Caco-2 (cell line): ENCODE measurements around the gene PODXL. TPM values are rescaled to one million over a fixed set of nuclear protein-coding genes. Genes with fewer than 3 reads are reported as not detected.

Source experiments
- BruUV-seq: library from RNA; stranded (reverse); fragments of 400-500 nt; replicated peaks from 2 replicates; lab custom pipeline; 2021; lab: Mats Ljungman, UMichigan
- CTCF ChIA-PET: fragments of 300-600 bp; sonication (Branson Sonifier 250); formaldehyde crosslinking; loops from one replicate; lab custom pipeline; 2022; ENCODE audit warnings: antibody characterized with exemption; lab: Charles Lee
- POLR2A ChIA-PET: fragments of 300-600 bp; sonication (Branson Sonifier 250); formaldehyde crosslinking; loops from one replicate; lab custom pipeline; 2022; ENCODE audit warnings: antibody characterized with exemption; lab: Charles Lee
- DNase-seq, 2 experiments: peaks; one replicate each; pipeline versions ENCODE4 v3.0.0 to v3.0.0-alpha.2; 2020 to 2022
- H3K27me3 ChIP-seq: replicated peaks from 2 replicates; pipeline ENCODE4 v1.6.0; 2011; ENCODE audit warnings: low read length; ENCODE audit not compliant: control insufficient read depth, insufficient read depth
- H3K36me3 ChIP-seq: 2 replicates; pipeline ENCODE4 v1.5.1; 2011; ENCODE audit warnings: low read length; ENCODE audit not compliant: control insufficient read depth, insufficient read depth
- H3K4me1 ChIP-seq: fragments of 250-450 bp; sonication (Bioruptor Pico); 2 replicates; pipeline ENCODE4 v1.5.1; 2020; ENCODE audit warnings: mild to moderate bottlenecking
- H3K4me3 ChIP-seq: 2 replicates; pipeline ENCODE4 v1.5.1; 2011; ENCODE audit warnings: low read depth, mild to moderate bottlenecking, control low read depth, low read length
- H3K9me3 ChIP-seq: fragments of 250-450 bp; sonication (Bioruptor Pico); 2 replicates; pipeline ENCODE4 v1.5.1; 2020; ENCODE audit warnings: mild to moderate bottlenecking, moderate library complexity
- H3K27ac Mint-ChIP-seq: one replicate; pipeline ENCODE4 v1.8.0; 2022; ENCODE audit warnings: mixed read lengths; ENCODE audit not compliant: unreplicated experiment
- H3K27me3 Mint-ChIP-seq: one replicate; pipeline ENCODE4 v1.8.0; 2022; ENCODE audit warnings: mixed read lengths; ENCODE audit not compliant: insufficient read depth, unreplicated experiment
- H3K36me3 Mint-ChIP-seq: one replicate; pipeline ENCODE4 v1.8.0; 2022; ENCODE audit warnings: mild to moderate bottlenecking, mixed read lengths; ENCODE audit not compliant: insufficient read depth, unreplicated experiment
- H3K4me1 Mint-ChIP-seq: one replicate; pipeline ENCODE4 v1.8.0; 2022; ENCODE audit warnings: low read depth, mixed read lengths; ENCODE audit not compliant: unreplicated experiment
- H3K4me3 Mint-ChIP-seq: one replicate; pipeline ENCODE4 v1.8.0; 2022; ENCODE audit warnings: mild to moderate bottlenecking, moderate library complexity, mixed read lengths; ENCODE audit not compliant: unreplicated experiment
- H3K9me3 Mint-ChIP-seq: one replicate; pipeline ENCODE4 v1.8.0; 2022; ENCODE audit warnings: mixed read lengths; ENCODE audit not compliant: unreplicated experiment
- intact Hi-C: fragments of 100-400 bp; cut with micrococcal nuclease; formaldehyde crosslinking; loops from one replicate; pipeline ENCODE4 v1.10.0; 2022; ENCODE audit not compliant: unreplicated experiment
- total RNA-seq: library from RNA; stranded (reverse); gene quantifications from 2 replicates; pipeline ENCODE4 v1.2.3, GENCODE V29; 2022
- TF ChIP-seq, protein P1 (sequence below), 2 experiments: fragments of 200-600 bp in 1 of 2; IDR thresholded peaks; 1 replicate in 1 of 2; 2 replicates in 1 of 2; pipeline versions ENCODE4 v1.5.1 to v1.8.0; 2011 to 2022; ENCODE audit warnings: antibody characterized with exemption in 1 of 2, control low read depth in 1 of 2, inconsistent platforms in 1 of 2, low read depth in 1 of 2, low read length in 1 of 2, mild to moderate bottlenecking in 1 of 2, moderate library complexity in 1 of 2; ENCODE audit not compliant: insufficient read depth in 1 of 2, severe bottlenecking in 1 of 2, unreplicated experiment in 1 of 2

Gene PODXL
- total RNA-seq, 1 experiment from 2014 or later: 278 TPM

DNA sequence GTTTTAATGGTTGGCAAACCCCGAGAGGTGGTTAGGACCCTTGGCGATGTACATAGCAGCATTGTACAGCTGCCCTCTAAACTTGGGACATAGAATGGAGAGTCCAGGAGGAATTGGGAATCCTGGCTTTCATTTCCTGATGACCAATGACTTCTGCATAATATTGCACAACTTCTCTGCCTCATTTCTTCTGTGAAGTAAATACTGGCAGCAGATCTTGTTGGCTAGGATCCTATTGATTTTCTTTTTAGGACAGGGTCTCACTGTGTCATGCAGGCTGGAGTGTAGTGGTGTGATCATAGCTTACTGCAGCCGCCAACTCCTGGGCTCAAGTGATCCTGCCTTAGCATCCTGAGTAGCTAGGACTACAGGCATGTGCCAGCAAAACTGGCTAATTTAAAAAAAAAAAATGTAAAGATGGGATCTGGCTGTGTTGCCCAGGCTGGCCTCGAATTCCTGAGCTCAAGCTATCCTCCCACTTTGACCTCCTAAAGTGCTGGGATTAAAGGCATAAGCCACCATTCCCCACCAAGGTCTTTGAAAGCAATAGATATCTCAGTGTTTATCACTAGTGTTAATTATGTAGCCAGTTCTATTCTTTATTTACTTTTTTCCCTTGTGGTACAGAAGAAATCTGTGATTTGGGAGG lies 58.1 kb downstream of the PODXL start:
- CTCF ChIA-PET: no interaction called here
- peaks cover 93% of the 10 kb centered on the region for H3K36me3 Mint-ChIP-seq
- no peak overlapping the region for H3K4me3 ChIP-seq
- H3K4me1 ChIP-seq: no peaks in the 10 kb centered on the region
- intact Hi-C loops: no loop called here
- no peaks in the 10 kb centered on the region for H3K27me3 Mint-ChIP-seq
- no peak overlapping the region for H3K4me3 Mint-ChIP-seq
- H3K9me3 Mint-ChIP-seq: no peaks in the 10 kb centered on the region
- TF ChIP-seq, protein P1, sequence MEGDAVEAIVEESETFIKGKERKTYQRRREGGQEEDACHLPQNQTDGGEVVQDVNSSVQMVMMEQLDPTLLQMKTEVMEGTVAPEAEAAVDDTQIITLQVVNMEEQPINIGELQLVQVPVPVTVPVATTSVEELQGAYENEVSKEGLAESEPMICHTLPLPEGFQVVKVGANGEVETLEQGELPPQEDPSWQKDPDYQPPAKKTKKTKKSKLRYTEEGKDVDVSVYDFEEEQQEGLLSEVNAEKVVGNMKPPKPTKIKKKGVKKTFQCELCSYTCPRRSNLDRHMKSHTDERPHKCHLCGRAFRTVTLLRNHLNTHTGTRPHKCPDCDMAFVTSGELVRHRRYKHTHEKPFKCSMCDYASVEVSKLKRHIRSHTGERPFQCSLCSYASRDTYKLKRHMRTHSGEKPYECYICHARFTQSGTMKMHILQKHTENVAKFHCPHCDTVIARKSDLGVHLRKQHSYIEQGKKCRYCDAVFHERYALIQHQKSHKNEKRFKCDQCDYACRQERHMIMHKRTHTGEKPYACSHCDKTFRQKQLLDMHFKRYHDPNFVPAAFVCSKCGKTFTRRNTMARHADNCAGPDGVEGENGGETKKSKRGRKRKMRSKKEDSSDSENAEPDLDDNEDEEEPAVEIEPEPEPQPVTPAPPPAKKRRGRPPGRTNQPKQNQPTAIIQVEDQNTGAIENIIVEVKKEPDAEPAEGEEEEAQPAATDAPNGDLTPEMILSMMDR (IDR thresholded peaks at IDR 0.05; ENCODE audit: insufficient read depth in 1 of 2, low read depth in 1 of 2, low read length in 1 of 2, severe bottlenecking in 1 of 2, unreplicated experiment in 1 of 2): no peak
- H3K4me1 Mint-ChIP-seq: no peaks in the 10 kb centered on the region
- H3K27me3 ChIP-seq: no peaks in the 10 kb centered on the region
- H3K9me3 ChIP-seq: no peaks in the 10 kb centered on the region
- no TSS peak for BruUV-seq
- DNase-seq: no peak
- H3K27ac Mint-ChIP-seq: no peak overlapping the region
- POLR2A ChIA-PET: no interaction called here
- peaks cover 1% of the 10 kb centered on the region; the same call in 1 of the 2 replicates for H3K36me3 ChIP-seq

DNA sequence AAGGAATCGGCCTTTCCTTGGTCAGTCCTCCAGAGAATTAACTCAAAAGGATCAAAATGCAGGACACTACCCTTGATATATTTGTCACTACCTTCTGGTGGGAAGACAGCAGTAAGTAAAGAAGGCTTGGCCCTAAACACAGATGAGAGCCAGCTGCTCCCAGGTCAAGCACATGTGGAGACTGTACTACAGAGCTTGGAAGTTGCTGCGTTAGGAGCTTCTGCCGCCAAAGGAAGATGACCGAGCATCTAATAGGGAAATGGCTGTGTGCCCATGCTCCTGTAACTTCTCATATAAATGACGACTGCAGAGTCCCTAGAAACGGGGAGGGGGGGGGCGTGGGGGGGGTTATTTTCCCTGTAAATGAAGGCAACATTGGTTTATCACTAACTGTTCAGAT lies 59.0 kb downstream of the PODXL start:
- H3K9me3 ChIP-seq: no peaks in the 10 kb centered on the region
- no peaks in the 10 kb centered on the region for H3K9me3 Mint-ChIP-seq
- H3K27me3 ChIP-seq: no peaks in the 10 kb centered on the region
- DNase-seq: no peak
- BruUV-seq: no TSS peak
- no peaks in the 10 kb centered on the region for H3K27me3 Mint-ChIP-seq
- no peaks in the 10 kb centered on the region for H3K4me1 ChIP-seq
- H3K4me3 Mint-ChIP-seq: no peak overlapping the region
- no peak overlapping the region for H3K27ac Mint-ChIP-seq
- intact Hi-C loops: no loop called here
- ChIA-PET CTCF (no interaction called here), POLR2A (no interaction called here)
- TF ChIP-seq, protein P1 (IDR thresholded peaks at IDR 0.05; ENCODE audit: insufficient read depth in 1 of 2, low read depth in 1 of 2, low read length in 1 of 2, severe bottlenecking in 1 of 2, unreplicated experiment in 1 of 2): no peak
- no peaks in the 10 kb centered on the region for H3K4me1 Mint-ChIP-seq
- no peaks in the 10 kb centered on the region; the same call in 1 of the 2 replicates for H3K36me3 ChIP-seq
- H3K4me3 ChIP-seq: no peak overlapping the region
- H3K36me3 Mint-ChIP-seq: peaks cover 87% of the 10 kb centered on the region

DNA sequence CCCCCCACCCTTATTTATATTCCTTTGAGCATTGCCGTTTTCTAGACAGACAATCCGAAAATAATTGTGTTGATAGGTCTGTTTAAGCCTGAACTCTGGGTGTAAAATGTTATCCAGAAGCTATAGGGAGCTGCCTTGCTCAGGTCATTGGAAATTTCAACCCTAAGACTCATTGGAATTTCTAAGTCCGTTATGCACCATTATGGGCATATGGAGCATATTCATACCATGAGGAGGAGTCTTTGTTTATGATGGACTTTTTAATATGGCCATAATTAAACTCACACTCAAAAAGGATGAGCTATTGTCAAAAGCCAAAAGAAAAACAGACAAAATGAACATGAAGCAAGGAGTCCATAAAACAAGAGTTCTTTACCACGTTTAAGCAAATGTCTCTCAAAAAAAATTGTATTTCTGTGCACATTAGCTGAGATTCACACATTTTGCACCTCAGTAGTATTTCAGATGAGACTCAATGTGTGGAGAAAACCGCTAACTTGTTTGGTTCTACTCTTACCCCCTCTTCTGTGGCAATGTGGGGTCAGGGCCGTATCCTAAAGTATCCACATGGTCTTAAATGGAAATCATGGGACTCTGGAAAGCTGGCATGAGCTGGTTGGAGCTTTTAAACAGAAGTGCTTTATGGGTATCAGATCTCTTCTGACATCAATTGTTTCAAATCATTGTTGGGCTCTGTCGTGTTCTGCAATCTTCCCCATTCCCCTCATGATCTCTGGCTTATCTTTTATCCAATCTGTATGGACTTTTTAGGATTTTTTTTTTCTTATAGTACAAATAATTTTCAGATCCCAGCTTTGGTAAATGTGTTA lies 60.5 kb downstream of the PODXL start:
- Mint-ChIP-seq H3K27me3 (no peaks in the 10 kb centered on the region), H3K27ac (no peak overlapping the region), H3K4me3 (no peak overlapping the region), H3K4me1 (no peaks in the 10 kb centered on the region), H3K36me3 (peaks cover 73% of the 10 kb centered on the region), H3K9me3 (no peaks in the 10 kb centered on the region)
- TF ChIP-seq, protein P1 (IDR thresholded peaks at IDR 0.05; ENCODE audit: insufficient read depth in 1 of 2, low read depth in 1 of 2, low read length in 1 of 2, severe bottlenecking in 1 of 2, unreplicated experiment in 1 of 2): no peak
- Histone ChIP-seq H3K4me3 (no peak overlapping the region), H3K9me3 (no peaks in the 10 kb centered on the region), H3K36me3 (no peaks in the 10 kb centered on the region), H3K27me3 (no peaks in the 10 kb centered on the region), H3K4me1 (no peaks in the 10 kb centered on the region)
- POLR2A ChIA-PET: no interaction called here
- CTCF ChIA-PET: interaction anchor here (0.7 kb wide), 1 partner anchor 201 kb away, joined by 3 read pairs; no protein-coding TSS in a partner anchor
- BruUV-seq: no TSS peak
- intact Hi-C loops: no loop called here
- DNase-seq: no peak
